NCI-H1105 treated with DMSO at 0.1 percent for 48 hours (cell line): ENCODE data around the gene DCTD.
A peak's percentile ranks its signal among the peaks of the same experiment; 100 is the strongest.
"Not testable (repeated sequence)": the region's sequence is repeated elsewhere in the genome, so short reads cannot be mapped to it uniquely, and the experiment has no call there.

Source experiments
- DNase-seq: peaks from one replicate; lab custom pipeline; 2025; lab: John Stamatoyannopoulos, UW

The DCTD gene

GRCh38 chr4:182920676-182921075, 3.5 kb upstream of the DCTD start:
- no peak for DNase-seq

- DNase-seq: no peak
Observed at GRCh38 chr4:182918791-182919302, 1.7 kb upstream of the DCTD start.

- no peak for DNase-seq
Observed at GRCh38 chr4:182918044-182918607, 940 bp upstream of the DCTD start.

GRCh38 chr4:182916483-182917181, 554 bp downstream of the DCTD start:
- DNase-seq: peak; percentile 11

- no peak for DNase-seq
Observed at GRCh38 chr4:182914357-182914756, 2.8 kb downstream of the DCTD start.

- DNase-seq: no peak
Observed at GRCh38 chr4:182913621-182914020, 3.6 kb downstream of the DCTD start.

- DNase-seq: no peak
Observed at GRCh38 chr4:182913036-182913435, 4.2 kb downstream of the DCTD start.

- DNase-seq: no peak
Observed at GRCh38 chr4:182908124-182908523, 9.1 kb downstream of the DCTD start.

- DNase-seq: no peak
Observed at GRCh38 chr4:182907396-182907795, 9.8 kb downstream of the DCTD start.

GRCh38 chr4:182906786-182907185, 10.4 kb downstream of the DCTD start:
- DNase-seq: no peak

- no peak for DNase-seq
Observed at GRCh38 chr4:182905038-182905437, 12.1 kb downstream of the DCTD start.

- DNase-seq: no peak
Observed at GRCh38 chr4:182904211-182904761, 12.9 kb downstream of the DCTD start.

- no peak for DNase-seq
Observed at GRCh38 chr4:182903013-182903412, 14.2 kb downstream of the DCTD start.

GRCh38 chr4:182901337-182901736, 15.8 kb downstream of the DCTD start:
- no peak for DNase-seq

- DNase-seq: not testable (repeated sequence)
Observed at GRCh38 chr4:182900021-182900420, 17.2 kb downstream of the DCTD start.

- DNase-seq: no peak
Observed at GRCh38 chr4:182898479-182898799, 18.7 kb downstream of the DCTD start.

GRCh38 chr4:182897601-182898478, 19.3 kb downstream of the DCTD start:
- DNase-seq: peak; percentile 43

- no peak for DNase-seq
Observed at GRCh38 chr4:182896421-182896820, 20.8 kb downstream of the DCTD start.

- no peak for DNase-seq
Observed at GRCh38 chr4:182895791-182896292, 21.3 kb downstream of the DCTD start.

GRCh38 chr4:182894681-182895275, 22.4 kb downstream of the DCTD start:
- DNase-seq: no peak

- DNase-seq: no peak
Observed at GRCh38 chr4:182893474-182894080, 23.6 kb downstream of the DCTD start.

- DNase-seq: no peak
Observed at GRCh38 chr4:182893047-182893446, 24.1 kb downstream of the DCTD start.
